GM21786 (cell line): ENCODE data around the gene SLC6A8.
"Not testable (repeated sequence)": the region's sequence is repeated elsewhere in the genome, so short reads cannot be mapped to it uniquely, and the experiment has no call there.

ENCODE experiments used
- ATAC-seq: cut with Tn5 transposase; IDR thresholded peaks from one replicate; pipeline ENCODE4 v1.9.1; 2021; ENCODE audit not compliant: unreplicated experiment

Gene SLC6A8

GRCh38 chrX:153728951-153729631 is 41.4 kb downstream of the SLC6A8 start:
- no peak for ATAC-seq

- not testable (repeated sequence) for ATAC-seq
These were observed 42.4 kb downstream of the SLC6A8 start for GRCh38 chrX:153730115-153730514.

GRCh38 chrX:153731117-153731844 is 43.6 kb downstream of the SLC6A8 start:
- no peak for ATAC-seq

GRCh38 chrX:153731845-153732215 is 44.1 kb downstream of the SLC6A8 start:
- no peak for ATAC-seq

- no peak for ATAC-seq
These were observed 44.7 kb downstream of the SLC6A8 start for GRCh38 chrX:153732401-153732800.

GRCh38 chrX:153733651-153734240 is 46.0 kb downstream of the SLC6A8 start:
- no peak for ATAC-seq

GRCh38 chrX:153734871-153735270 is 47.1 kb downstream of the SLC6A8 start:
- no peak for ATAC-seq

- ATAC-seq = no peak
These were observed 47.5 kb downstream of the SLC6A8 start for GRCh38 chrX:153735274-153735673.

- ATAC-seq = no peak
These were observed 48.5 kb downstream of the SLC6A8 start for GRCh38 chrX:153736071-153736820.

GRCh38 chrX:153736871-153737441 is 49.2 kb downstream of the SLC6A8 start:
- ATAC-seq = no peak

- no peak for ATAC-seq
These were observed 50.4 kb downstream of the SLC6A8 start for GRCh38 chrX:153738056-153738605.

- no peak for ATAC-seq
These were observed 52.2 kb downstream of the SLC6A8 start for GRCh38 chrX:153739754-153740486.

- ATAC-seq = no peak
These were observed 53.0 kb downstream of the SLC6A8 start for GRCh38 chrX:153740631-153741222.

GRCh38 chrX:153741446-153741845 is 53.7 kb downstream of the SLC6A8 start:
- ATAC-seq = no peak

- ATAC-seq = not testable (repeated sequence)
These were observed 54.4 kb downstream of the SLC6A8 start for GRCh38 chrX:153742111-153742510.

GRCh38 chrX:153742796-153743467 is 55.2 kb downstream of the SLC6A8 start:
- ATAC-seq = not testable (repeated sequence)

- ATAC-seq = not testable (repeated sequence)
These were observed 55.9 kb downstream of the SLC6A8 start for GRCh38 chrX:153743468-153744209.
